T-cell (primary cell): Measurements from ENCODE around the gene ZBTB3. TPM values are rescaled to one million over a fixed set of nuclear protein-coding genes. Genes with fewer than 3 reads are reported as not detected.

ENCODE experiments used
- ATAC-seq, 4 experiments: fragments of 200-7000 bp in 3 of 4; fragments of 150-1000 bp in 1 of 4; cut with Tn5 transposase; replicated peaks in 1 of 4; 1 replicate in 3 of 4; 2 replicates in 1 of 4; pipeline ENCODE4 v1.10.0; 2021; ENCODE audit warnings: moderate library complexity in 3 of 4, mild to moderate bottlenecking in 2 of 4, moderate number of reproducible peaks in 1 of 4
- CTCF ChIA-PET, 2 donors: fragments of 300-600 bp; sonication (Branson Sonifier 250); formaldehyde crosslinking; loops; one replicate each; lab custom pipeline; 2022; ENCODE audit warnings: antibody characterized with exemption in 2 of 2; lab: Charles Lee
- POLR2A ChIA-PET, 2 donors: fragments of 300-600 bp; sonication (Branson Sonifier 250); formaldehyde crosslinking; loops; one replicate each; lab custom pipeline; 2022; ENCODE audit warnings: antibody characterized with exemption in 2 of 2; lab: Charles Lee
- DNase-seq, 35 experiments: peaks; one replicate each; pipeline versions ENCODE4 v3.0.0 to v3.0.0-alpha.2; 2013 to 2023
- H3K27ac ChIP-seq: one replicate; pipeline ENCODE4 v1.5.1; 2013; ENCODE audit warnings: low read length
- H3K27me3 ChIP-seq, 2 experiments: replicated peaks in 1 of 2; 1 replicate in 1 of 2; 2 replicates in 1 of 2; pipeline versions ENCODE4 v1.6.1 to v1.7.0; 2013; ENCODE audit warnings: low read length in 1 of 2, mixed read lengths in 1 of 2; ENCODE audit not compliant: control insufficient read depth in 2 of 2, insufficient read depth in 2 of 2; ENCODE audit errors: extremely low read depth in 1 of 2
- H3K36me3 ChIP-seq, 2 donors: 1 replicate in 1 of 2; 2 replicates in 1 of 2; pipeline versions ENCODE4 v1.6.1 to v1.7.0; 2013; ENCODE audit warnings: low read length in 1 of 2; ENCODE audit not compliant: control insufficient read depth in 2 of 2, insufficient read depth in 1 of 2; ENCODE audit errors: extremely low read depth in 1 of 2
- H3K4me1 ChIP-seq, 2 experiments: 1 replicate in 1 of 2; 2 replicates in 1 of 2; pipeline versions ENCODE4 v1.6.1 to v1.7.0; 2013; ENCODE audit warnings: low read length in 2 of 2, mixed read lengths in 1 of 2; ENCODE audit not compliant: insufficient read depth in 2 of 2, control insufficient read depth in 1 of 2; ENCODE audit errors: extremely low read depth in 1 of 2
- H3K4me3 ChIP-seq, 2 donors: 1 replicate in 1 of 2; 2 replicates in 1 of 2; pipeline versions ENCODE4 v1.5.1 to v1.7.0; 2013; ENCODE audit warnings: mild to moderate bottlenecking in 2 of 2, low read length in 1 of 2, moderate library complexity in 1 of 2; ENCODE audit not compliant: control insufficient read depth in 1 of 2; ENCODE audit errors: extremely low read depth in 1 of 2
- H3K9me3 ChIP-seq: 2 replicates; pipeline ENCODE4 v1.7.0; 2013
- H3K27ac Mint-ChIP-seq, 2 donors: one replicate each; pipeline ENCODE4 v1.8.0; 2020 to 2021; ENCODE audit warnings: mild to moderate bottlenecking in 2 of 2, mixed read lengths in 2 of 2
- H3K27me3 Mint-ChIP-seq, 2 donors: one replicate each; pipeline ENCODE4 v1.8.0; 2021 to 2022; ENCODE audit warnings: mixed read lengths in 2 of 2
- H3K36me3 Mint-ChIP-seq: one replicate; pipeline ENCODE4 v1.8.0; 2021; ENCODE audit warnings: mixed read lengths
- H3K4me1 Mint-ChIP-seq, 3 donors: one replicate each; pipeline ENCODE4 v1.8.0; 2020 to 2022; ENCODE audit warnings: mixed read lengths in 3 of 3, mild to moderate bottlenecking in 1 of 3
- H3K4me3 Mint-ChIP-seq, 3 donors: one replicate each; pipeline ENCODE4 v1.8.0; 2020 to 2022; ENCODE audit warnings: mild to moderate bottlenecking in 3 of 3, mixed read lengths in 3 of 3, moderate library complexity in 3 of 3
- H3K9me3 Mint-ChIP-seq, 3 donors: one replicate each; pipeline ENCODE4 v1.8.0; 2020 to 2022; ENCODE audit warnings: mixed read lengths in 3 of 3
- WGBS: methylation state at CpG from one replicate; pipeline ENCODE4 v1.1.5; 2013; ENCODE audit warnings: missing lambda C conversion rate; ENCODE audit not compliant: insufficient coverage; 5-methylcytosine and 5-hydroxymethylcytosine counted together
- total RNA-seq, 35 experiments: library from RNA in 6 of 35; stranded (reverse) in 6 of 35; fragments of 120-200 nt in 1 of 35; gene quantifications; one replicate each; pipeline versions ENCODE4 v1.2.1 to v1.2.4 and lab custom pipeline; 2013 to 2026

The ZBTB3 gene
- total RNA-seq, 5 donors from 2014 or later (not counting 1 experiment from before 2014, with no cell fraction given): 5.9 to 24.6 (median 22.9) TPM

- peaks cover 57 to 65% (median 60%) of the 10 kb centered on the region in 3 donors for H3K4me1 Mint-ChIP-seq
- peaks cover 13% of the 10 kb centered on the region for H3K36me3 Mint-ChIP-seq
- CTCF ChIA-PET: interaction anchor here (0.5 to 1.4 kb wide), 5 partner anchors 45 to 284 kb away, joined by 4 to 6 read pairs (median 4); partner anchors contain the start of genes SLC3A2 (in 1 of the 2) and ZBTB3 (in 1 of the 2)
- Histone ChIP-seq H3K36me3 (peaks cover 0 to 25% of the 10 kb centered on the region in 2 donors), H3K27ac (peak overlapping the region; percentile 94), H3K4me3 (peak overlapping the region; percentile 70 to 71), H3K4me1 (peaks cover 19 to 50% of the 10 kb centered on the region in 2 experiments), H3K9me3 (no peaks in the 10 kb centered on the region), H3K27me3 (no peaks in the 10 kb centered on the region)
- no peaks in the 10 kb centered on the region for H3K9me3 Mint-ChIP-seq
- peak overlapping the region; percentile 88 to 97 (median 90) for H3K4me3 Mint-ChIP-seq
- no peak for DNase-seq
- ATAC-seq: no peak
- H3K27me3 Mint-ChIP-seq: no peaks in the 10 kb centered on the region
- 100% methylated on average over 2 of the region's 5 CpGs for WGBS
- POLR2A ChIA-PET: interaction anchor here (0.5 to 2.2 kb wide), 8 partner anchors 19 to 173 kb away, joined by 3 to 8 read pairs (median 4); partner anchors contain the start of genes HNRNPUL2 (in 1 of the 2), TUT1 (in 1 of the 2), UQCC3 (in 1 of the 2) and ZBTB3 (in 1 of the 2)
- peak overlapping the region; percentile 95 to 97 for H3K27ac Mint-ChIP-seq
Observed at GRCh38 chr11:62708392-62708791, 45.6 kb downstream of the ZBTB3 start.

GRCh38 chr11:62707277-62707861 is 46.6 kb downstream of the ZBTB3 start, which contains the start of the genes BSCL2 and GNG3:
BSCL2 (minus strand) TSS chr11:62707424; CDS start chr11:62707195, 229 bp downstream.
GNG3 (plus strand) TSS chr11:62707676; CDS start chr11:62708296, 620 bp downstream.
- peak within 1 kb of the TSS; percentile 88 to 97 (median 90) for H3K4me3 Mint-ChIP-seq
- 94% methylated on average over 5 of the region's 10 CpGs for WGBS
- H3K27me3 Mint-ChIP-seq: no peaks in the 10 kb centered on the region
- H3K27ac ChIP-seq: peak within 1 kb of the TSS; percentile 94
- no peaks in the 10 kb centered on the region for H3K27me3 ChIP-seq
- CTCF ChIA-PET: interaction anchor here (1.2 to 2.3 kb wide), 2 partner anchors 46 to 115 kb away, joined by 5 to 10 read pairs; partner anchors contain the start of genes TUT1 (in 1 of the 2) and ZBTB3 (in 1 of the 2)
- peaks cover 46 to 55% (median 50%) of the 10 kb centered on the region in 3 donors for H3K4me1 Mint-ChIP-seq
- peaks cover 0 to 14% of the 10 kb centered on the region in 2 donors for H3K36me3 ChIP-seq
- ATAC-seq: no peak
- peaks cover 19 to 48% of the 10 kb centered on the region in 2 experiments for H3K4me1 ChIP-seq
- H3K4me3 ChIP-seq: peak within 1 kb of the TSS; percentile 70 to 71
- no peaks in the 10 kb centered on the region for H3K9me3 Mint-ChIP-seq
- H3K36me3 Mint-ChIP-seq: peaks cover 11% of the 10 kb centered on the region
- no peak for DNase-seq
- no peaks in the 10 kb centered on the region for H3K9me3 ChIP-seq
- POLR2A ChIA-PET: interaction anchor here (0.5 to 1.7 kb wide), 3 partner anchors 47 to 115 kb away, joined by 3 to 8 read pairs (median 4); partner anchors contain the start of genes TUT1 (in 1 of the 2) and ZBTB3 (in 1 of the 2)
- peak within 1 kb of the TSS; percentile 95 to 97 for H3K27ac Mint-ChIP-seq

- ATAC-seq (no peak), DNase-seq (no peak)
- H3K27ac Mint-ChIP-seq: peak overlapping the region; percentile 61 to 79
- no peaks in the 10 kb centered on the region for H3K27me3 Mint-ChIP-seq
- Histone ChIP-seq H3K27me3 (no peaks in the 10 kb centered on the region), H3K9me3 (no peaks in the 10 kb centered on the region), H3K4me1 (peaks cover 19 to 48% of the 10 kb centered on the region in 2 experiments), H3K36me3 (peaks cover 0 to 10% of the 10 kb centered on the region in 2 donors), H3K4me3 (peak overlapping the region; percentile 52 to 53), H3K27ac (no peak overlapping the region)
- 96% methylated on average over 6 of the region's 8 CpGs for WGBS
- peaks cover 43 to 51% (median 47%) of the 10 kb centered on the region in 3 donors for H3K4me1 Mint-ChIP-seq
- ChIA-PET POLR2A (interaction anchor here (0.5 to 1.4 kb wide), 4 partner anchors 28 to 135 kb away, joined by 3 to 7 read pairs (median 4); partner anchors contain the start of gene ZBTB3 (in 1 of the 2)), CTCF (interaction anchor here in 1 of 2 donors (0.5 to 2.3 kb wide), 2 partner anchors 115 to 153 kb away, joined by 3 to 10 read pairs; partner anchors contain the start of gene TUT1)
- H3K36me3 Mint-ChIP-seq: peaks cover 7% of the 10 kb centered on the region
- H3K4me3 Mint-ChIP-seq: peak overlapping the region; percentile 85 to 97 (median 87)
- no peaks in the 10 kb centered on the region for H3K9me3 Mint-ChIP-seq
Observed at GRCh38 chr11:62706850-62707247, 47.1 kb downstream of the ZBTB3 start.

- H3K27ac ChIP-seq: peak overlapping the region; percentile 83
- peak; percentile 69 to 75 (median 73) for ATAC-seq
- 10% methylated on average over 71 of the region's 73 CpGs for WGBS
- Mint-ChIP-seq H3K27me3 (no peaks in the 10 kb centered on the region), H3K27ac (peak overlapping the region; percentile 82 to 84), H3K36me3 (peaks cover 8% of the 10 kb centered on the region), H3K4me3 (peak overlapping the region; percentile 85 to 97 (median 87)), H3K9me3 (no peaks in the 10 kb centered on the region), H3K4me1 (peaks cover 43 to 51% (median 47%) of the 10 kb centered on the region in 3 donors)
- H3K9me3 ChIP-seq: no peaks in the 10 kb centered on the region
- peak overlapping the region; percentile 59 to 62 for H3K4me3 ChIP-seq
- H3K27me3 ChIP-seq: no peaks in the 10 kb centered on the region
- peaks cover 0 to 7% of the 10 kb centered on the region in 2 donors for H3K36me3 ChIP-seq
- H3K4me1 ChIP-seq: peaks cover 19 to 48% of the 10 kb centered on the region in 2 experiments
- ChIA-PET CTCF (interaction anchor here (0.5 to 2.3 kb wide), 6 partner anchors 11 to 154 kb away, joined by 3 to 10 read pairs (median 4); partner anchors contain the start of genes C11orf98 (in 1 of the 2), CSKMT (in 1 of the 2), TUT1 (in 1 of the 2) and ZBTB3 (in 1 of the 2)), POLR2A (interaction anchor here (0.5 to 1.4 kb wide), 7 partner anchors 10 to 151 kb away, joined by 3 to 7 read pairs (median 4); partner anchors contain the start of gene ZBTB3 (in 1 of the 2))
- peak; percentile 82 to 96 (median 91) for DNase-seq
Observed at GRCh38 chr11:62705880-62706849, 47.8 kb downstream of the ZBTB3 start.

- POLR2A ChIA-PET: interaction anchor here in 1 of 2 donors (0.6 kb wide), 1 partner anchor 135 kb away, joined by 3 read pairs; no protein-coding TSS in a partner anchor
- Histone ChIP-seq H3K4me3 (peak overlapping the region; percentile 59 to 62), H3K36me3 (peaks cover 0 to 6% of the 10 kb centered on the region in 2 donors), H3K4me1 (peaks cover 19 to 47% of the 10 kb centered on the region in 2 experiments), H3K27me3 (no peaks in the 10 kb centered on the region), H3K9me3 (no peaks in the 10 kb centered on the region), H3K27ac (peak overlapping the region; percentile 83)
- ATAC-seq (no peak), DNase-seq (no peak)
- Mint-ChIP-seq H3K27ac (peak overlapping the region; percentile 82 to 84), H3K9me3 (no peaks in the 10 kb centered on the region), H3K27me3 (no peaks in the 10 kb centered on the region), H3K4me1 (peaks cover 42 to 47% (median 45%) of the 10 kb centered on the region in 3 donors), H3K4me3 (peak overlapping the region; percentile 85 to 97 (median 87)), H3K36me3 (peaks cover 7% of the 10 kb centered on the region)
- WGBS: 96% methylated on average over 4 of the region's 7 CpGs
- CTCF ChIA-PET: interaction anchor here (0.7 to 2.3 kb wide), 5 partner anchors 11 to 113 kb away, joined by 3 to 10 read pairs (median 5); partner anchors contain the start of genes C11orf98 (in 1 of the 2), CSKMT (in 1 of the 2), TUT1 (in 1 of the 2) and ZBTB3 (in 1 of the 2)
Observed at GRCh38 chr11:62705413-62705812, 48.5 kb downstream of the ZBTB3 start.
